Activated naive CD4-positive, alpha-beta T cell treated with anti-CD3 and anti-CD28 coated beads, Interleukin-2, amount 50 U/mL, for 24 hours (primary cell): ENCODE measurements around the gene RASA1.
A peak's percentile ranks its signal among the peaks of the same experiment; 100 is the strongest.

Experiments used
- H3K27ac Mint-ChIP-seq: one replicate; pipeline ENCODE4 v1.8.0; 2021; ENCODE audit warnings: mild to moderate bottlenecking, mixed read lengths
- H3K27me3 Mint-ChIP-seq: one replicate; pipeline ENCODE4 v1.8.0; 2021; ENCODE audit warnings: mixed read lengths
- H3K36me3 Mint-ChIP-seq: one replicate; pipeline ENCODE4 v1.8.0; 2021; ENCODE audit warnings: mixed read lengths
- H3K4me1 Mint-ChIP-seq: one replicate; pipeline ENCODE4 v1.8.0; 2021; ENCODE audit warnings: mixed read lengths
- H3K4me3 Mint-ChIP-seq: one replicate; pipeline ENCODE4 v1.8.0; 2021; ENCODE audit warnings: mild to moderate bottlenecking, mixed read lengths
- H3K9me3 Mint-ChIP-seq: one replicate; pipeline ENCODE4 v1.8.0; 2021; ENCODE audit warnings: mixed read lengths

The RASA1 gene

GRCh38 chr5:87267574-87268125 lies at the start of gene RASA1:
RASA1 (plus strand) TSS chr5:87267883; CDS start chr5:87268452, 569 bp downstream.
- Mint-ChIP-seq H3K4me3 (peak within 1 kb of the TSS; percentile 100), H3K27ac (peak within 1 kb of the TSS; percentile 99), H3K4me1 (peaks cover 34% of the 10 kb centered on the region)

GRCh38 chr5:87229780-87230179 lies 37.9 kb upstream of the RASA1 start:
- H3K9me3 Mint-ChIP-seq, result no peaks in the 10 kb centered on the region

More at GRCh38 chr5:87267574-87268125, at the start of gene RASA1:
- Mint-ChIP-seq H3K27me3 (no peaks in the 10 kb centered on the region), H3K9me3 (no peaks in the 10 kb centered on the region), H3K36me3 (no peaks in the 10 kb centered on the region)

GRCh38 chr5:87231037-87231808 lies 36.5 kb upstream of the RASA1 start:
- Mint-ChIP-seq H3K36me3 (no peaks in the 10 kb centered on the region), H3K9me3 (no peaks in the 10 kb centered on the region), H3K4me3 (no peak overlapping the region), H3K27me3 (no peaks in the 10 kb centered on the region), H3K4me1 (no peaks in the 10 kb centered on the region), H3K27ac (no peak overlapping the region)

More at GRCh38 chr5:87229780-87230179, 37.9 kb upstream of the RASA1 start:
- Mint-ChIP-seq H3K4me1 (no peaks in the 10 kb centered on the region), H3K36me3 (no peaks in the 10 kb centered on the region), H3K27ac (no peak overlapping the region), H3K4me3 (no peak overlapping the region), H3K27me3 (no peaks in the 10 kb centered on the region)

- H3K4me1 Mint-ChIP-seq, result no peaks in the 10 kb centered on the region
- no peaks in the 10 kb centered on the region for H3K9me3 Mint-ChIP-seq
- no peak overlapping the region for H3K4me3 Mint-ChIP-seq
- peak overlapping the region; percentile 5 for H3K27ac Mint-ChIP-seq
- H3K27me3 Mint-ChIP-seq, result no peaks in the 10 kb centered on the region
- H3K36me3 Mint-ChIP-seq, result no peaks in the 10 kb centered on the region
Measured at GRCh38 chr5:87233143-87233542, 34.5 kb upstream of the RASA1 start.

GRCh38 chr5:87241555-87241954 lies 26.1 kb upstream of the RASA1 start:
- no peaks in the 10 kb centered on the region for H3K36me3 Mint-ChIP-seq
- no peak overlapping the region for H3K4me3 Mint-ChIP-seq
- no peaks in the 10 kb centered on the region for H3K27me3 Mint-ChIP-seq
- H3K9me3 Mint-ChIP-seq, result no peaks in the 10 kb centered on the region
- H3K4me1 Mint-ChIP-seq, result no peaks in the 10 kb centered on the region
- no peak overlapping the region for H3K27ac Mint-ChIP-seq

- Mint-ChIP-seq H3K4me3 (no peak overlapping the region), H3K27me3 (no peaks in the 10 kb centered on the region), H3K36me3 (no peaks in the 10 kb centered on the region), H3K4me1 (no peaks in the 10 kb centered on the region), H3K9me3 (no peaks in the 10 kb centered on the region), H3K27ac (no peak overlapping the region)
Measured at GRCh38 chr5:87242242-87242641, 25.4 kb upstream of the RASA1 start.

GRCh38 chr5:87243161-87243844 lies 24.4 kb upstream of the RASA1 start:
- Mint-ChIP-seq H3K36me3 (no peaks in the 10 kb centered on the region), H3K27ac (no peak overlapping the region), H3K4me3 (no peak overlapping the region), H3K27me3 (no peaks in the 10 kb centered on the region), H3K9me3 (no peaks in the 10 kb centered on the region), H3K4me1 (no peaks in the 10 kb centered on the region)

- Mint-ChIP-seq H3K27me3 (no peaks in the 10 kb centered on the region), H3K4me1 (no peaks in the 10 kb centered on the region), H3K4me3 (no peak overlapping the region), H3K9me3 (no peaks in the 10 kb centered on the region), H3K27ac (no peak overlapping the region), H3K36me3 (no peaks in the 10 kb centered on the region)
Measured at GRCh38 chr5:87245451-87245850, 22.2 kb upstream of the RASA1 start.

- no peaks in the 10 kb centered on the region for H3K36me3 Mint-ChIP-seq
- no peaks in the 10 kb centered on the region for H3K4me1 Mint-ChIP-seq
- no peaks in the 10 kb centered on the region for H3K9me3 Mint-ChIP-seq
- no peak overlapping the region for H3K27ac Mint-ChIP-seq
- no peaks in the 10 kb centered on the region for H3K27me3 Mint-ChIP-seq
- no peak overlapping the region for H3K4me3 Mint-ChIP-seq
Measured at GRCh38 chr5:87246061-87246460, 21.6 kb upstream of the RASA1 start.

- Mint-ChIP-seq H3K27me3 (no peaks in the 10 kb centered on the region), H3K27ac (no peak overlapping the region), H3K36me3 (no peaks in the 10 kb centered on the region), H3K9me3 (no peaks in the 10 kb centered on the region), H3K4me3 (no peak overlapping the region), H3K4me1 (no peaks in the 10 kb centered on the region)
Measured at GRCh38 chr5:87252283-87252605, 15.4 kb upstream of the RASA1 start.

GRCh38 chr5:87254035-87254434 lies 13.6 kb upstream of the RASA1 start:
- Mint-ChIP-seq H3K9me3 (no peaks in the 10 kb centered on the region), H3K36me3 (no peaks in the 10 kb centered on the region), H3K4me1 (peaks cover 5% of the 10 kb centered on the region), H3K27me3 (no peaks in the 10 kb centered on the region), H3K27ac (no peak overlapping the region), H3K4me3 (no peak overlapping the region)

- Mint-ChIP-seq H3K27me3 (no peaks in the 10 kb centered on the region), H3K36me3 (no peaks in the 10 kb centered on the region), H3K27ac (no peak overlapping the region), H3K9me3 (no peaks in the 10 kb centered on the region), H3K4me3 (no peak overlapping the region), H3K4me1 (peaks cover 19% of the 10 kb centered on the region)
Measured at GRCh38 chr5:87258507-87258906, 9.2 kb upstream of the RASA1 start.

- no peak overlapping the region for H3K4me3 Mint-ChIP-seq
- no peaks in the 10 kb centered on the region for H3K9me3 Mint-ChIP-seq
- H3K27me3 Mint-ChIP-seq, result no peaks in the 10 kb centered on the region
- no peak overlapping the region for H3K27ac Mint-ChIP-seq
- H3K4me1 Mint-ChIP-seq, result peaks cover 19% of the 10 kb centered on the region
- no peaks in the 10 kb centered on the region for H3K36me3 Mint-ChIP-seq
Measured at GRCh38 chr5:87260604-87261192, 7.0 kb upstream of the RASA1 start.

GRCh38 chr5:87263498-87263897 lies 4.2 kb upstream of the RASA1 start:
- no peak overlapping the region for H3K4me3 Mint-ChIP-seq
- H3K36me3 Mint-ChIP-seq, result no peaks in the 10 kb centered on the region
- H3K27ac Mint-ChIP-seq, result no peak overlapping the region
- no peaks in the 10 kb centered on the region for H3K27me3 Mint-ChIP-seq
- H3K9me3 Mint-ChIP-seq, result no peaks in the 10 kb centered on the region
- H3K4me1 Mint-ChIP-seq, result peaks cover 25% of the 10 kb centered on the region

- Mint-ChIP-seq H3K36me3 (no peaks in the 10 kb centered on the region), H3K9me3 (no peaks in the 10 kb centered on the region), H3K4me3 (peak overlapping the region; percentile 100), H3K27me3 (no peaks in the 10 kb centered on the region), H3K27ac (peak overlapping the region; percentile 99), H3K4me1 (peaks cover 31% of the 10 kb centered on the region)
Measured at GRCh38 chr5:87266914-87267573, 639 bp upstream of the RASA1 start.
